Midbrain (tissue), 1 donor: ENCODE data around the gene CEP68.
"Not testable (repeated sequence)": the region's sequence is repeated elsewhere in the genome, so short reads cannot be mapped to it uniquely, and the experiment has no call there.

Source experiments
- DNase-seq: peaks from one replicate; lab custom pipeline; 2025; lab: John Stamatoyannopoulos, UW

Gene CEP68

DNA sequence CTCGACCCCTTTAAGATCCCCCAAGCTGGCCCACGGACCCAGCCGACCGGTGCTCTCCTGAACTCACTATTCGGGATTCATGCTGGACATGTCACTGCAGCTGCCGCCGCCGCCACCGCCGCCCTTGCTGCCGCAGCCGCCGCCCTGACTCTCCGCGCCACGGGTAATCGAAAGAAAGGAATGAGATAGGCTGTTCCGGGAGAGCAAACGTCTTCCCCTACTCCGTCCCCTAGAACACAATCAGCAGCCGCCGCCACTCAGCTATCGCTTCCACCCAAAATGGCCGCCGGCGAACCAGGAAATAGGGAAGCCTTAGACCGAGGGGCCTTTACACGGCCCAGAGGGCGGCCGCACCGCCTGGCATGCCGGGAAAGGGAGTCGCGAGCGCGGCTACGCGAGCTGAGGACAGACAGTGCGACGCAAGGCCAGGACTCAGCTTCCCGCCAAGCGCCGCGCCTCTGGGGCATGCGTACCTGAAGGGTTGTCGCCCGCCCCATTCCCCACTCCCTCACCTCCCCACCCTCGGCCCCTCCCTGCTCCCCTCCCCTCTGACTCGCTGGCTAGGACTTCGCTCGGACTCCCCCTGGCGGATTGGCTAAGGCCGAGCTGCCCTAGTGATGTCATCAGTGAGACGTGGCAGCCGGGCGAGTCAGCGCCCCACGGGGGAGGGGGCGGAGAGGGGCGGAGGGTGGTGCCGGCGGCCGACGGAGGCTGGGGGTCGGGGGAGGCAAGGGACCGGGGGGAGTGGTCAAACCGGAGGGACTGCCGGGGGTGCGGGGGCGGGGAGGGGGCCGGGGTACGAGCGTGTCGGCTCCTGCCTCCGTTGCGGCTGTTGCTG is 73.8 kb downstream of the CEP68 start, which contains the start of gene RAB1A:
TSS of gene RAB1A (minus strand) at position 281 of the 838 bp plus-strand sequence. CDS start at position 90, 191 bp downstream.
- DNase-seq, result peak; percentile 100

DNA sequence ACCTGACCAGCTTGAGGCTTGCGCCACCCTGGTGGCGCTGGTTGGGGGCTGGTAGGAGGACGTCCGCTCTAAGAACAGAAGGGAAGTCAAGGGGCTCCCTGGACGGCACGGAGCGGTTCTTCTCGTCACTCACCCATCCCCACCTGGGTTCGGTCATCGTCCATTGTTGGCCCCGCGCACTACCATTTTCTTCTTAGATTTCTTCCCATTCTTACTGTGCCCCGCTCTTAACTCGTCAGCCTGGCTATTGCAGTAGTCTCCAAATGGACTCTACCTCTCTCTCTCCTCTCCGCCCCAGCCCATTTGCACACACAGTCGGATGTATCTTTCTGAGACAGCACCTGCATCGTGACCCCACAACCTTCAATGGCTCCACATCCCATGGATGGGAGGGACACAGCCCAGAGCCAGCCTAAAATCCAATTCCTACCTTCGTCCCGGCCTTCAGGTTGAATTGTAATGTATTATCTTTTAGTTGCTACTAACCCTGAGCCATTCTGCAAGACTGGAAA is 74.5 kb downstream of the CEP68 start:
- DNase-seq, result no peak

DNA sequence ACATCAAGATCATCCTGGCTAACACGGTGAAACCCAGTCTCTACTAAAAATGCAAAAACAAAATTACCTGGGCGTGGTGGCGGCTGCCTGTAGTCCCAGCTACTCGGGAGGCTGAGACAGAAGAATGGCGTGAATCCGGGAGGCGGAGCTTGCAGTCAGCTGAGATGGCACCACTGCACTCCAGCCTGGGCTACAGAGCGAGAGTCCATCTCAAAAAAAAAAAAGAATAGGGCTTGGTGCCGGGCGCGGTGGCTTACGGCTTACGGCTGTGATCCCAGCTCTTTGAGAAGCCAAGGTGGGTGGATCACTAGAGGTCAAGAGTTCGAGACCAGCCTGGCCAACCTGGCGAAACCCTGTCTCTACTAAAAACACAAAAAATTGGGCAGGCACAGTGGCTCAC is 76.7 kb downstream of the CEP68 start:
- not testable (repeated sequence) for DNase-seq

DNA sequence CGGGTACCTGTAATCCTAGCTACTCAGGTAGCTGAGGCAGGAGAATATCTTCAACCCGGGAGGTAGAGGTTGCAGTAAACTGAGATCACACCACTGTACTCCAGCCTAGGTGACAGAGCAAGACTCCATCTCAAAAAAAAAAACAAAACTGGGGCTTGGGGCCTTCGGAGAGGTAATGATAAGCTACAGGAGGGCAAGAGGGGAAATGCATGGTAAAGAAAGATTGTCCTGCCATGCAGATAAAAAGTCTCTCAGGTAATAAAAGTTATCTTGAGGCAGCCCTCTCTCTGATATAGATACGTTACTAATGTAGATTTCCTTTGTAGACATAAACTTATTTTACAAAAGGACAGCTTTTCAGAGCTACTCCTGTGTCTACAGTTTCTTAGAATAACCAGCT is 77.4 kb downstream of the CEP68 start:
- no peak for DNase-seq

DNA sequence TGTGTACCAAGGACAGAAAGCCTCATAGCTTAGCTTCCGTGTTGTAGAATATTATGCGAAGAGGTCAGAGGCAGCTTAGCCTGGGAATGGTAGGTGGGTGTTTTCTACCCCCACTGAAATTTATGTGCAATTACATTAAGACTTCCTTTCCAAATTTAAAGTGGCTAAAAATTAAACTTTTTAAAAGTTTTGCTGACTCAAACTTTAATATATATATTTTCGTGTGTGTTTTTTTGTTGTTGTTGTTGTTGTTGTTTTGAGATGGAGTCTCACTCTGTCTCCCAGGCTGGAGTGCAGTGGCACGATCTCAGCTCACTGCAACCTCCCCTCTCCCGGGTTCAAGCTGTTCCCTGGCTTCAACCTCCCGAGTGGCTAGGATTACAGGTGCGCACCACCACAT is 77.9 kb downstream of the CEP68 start:
- DNase-seq, result no peak

DNA sequence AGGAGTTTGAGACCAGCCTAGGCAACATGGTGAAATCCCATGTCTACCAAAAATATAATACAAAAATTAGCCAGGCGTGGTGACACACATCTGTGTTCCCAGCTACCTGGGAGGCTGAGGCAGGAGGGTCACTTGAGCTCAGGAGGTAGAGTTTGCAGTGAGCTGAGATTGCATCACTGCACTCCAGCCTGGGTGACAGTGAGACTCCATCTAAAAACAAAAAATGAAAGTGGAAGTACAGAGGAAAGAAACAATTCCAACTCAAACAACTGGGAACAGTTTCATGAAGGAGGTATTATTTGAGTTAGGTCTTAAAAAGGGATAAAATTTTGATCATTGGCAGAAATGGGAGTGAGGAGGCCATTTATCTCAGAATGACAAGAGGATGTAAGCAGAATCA is 80.0 kb downstream of the CEP68 start:
- no peak for DNase-seq
